Ascending aorta (tissue), 2 donors: ENCODE data around the gene KANSL2. TPM values are rescaled to one million over a fixed set of nuclear protein-coding genes. Genes with fewer than 3 reads are reported as not detected.
"Not testable (repeated sequence)": the region's sequence is repeated elsewhere in the genome, so short reads cannot be mapped to it uniquely, and the experiment has no call there.

Source experiments
- DNase-seq, 2 donors: peaks; one replicate each; pipeline ENCODE4 v3.0.0-alpha.2; 2019; ENCODE audit warnings: low spot score in 2 of 2
- H3K27ac ChIP-seq, 2 donors: fragments of 200-600 bp; sonication (generic); one replicate each; pipeline ENCODE4 v1.5.1; 2016 to 2017; ENCODE audit warnings: mild to moderate bottlenecking in 1 of 2
- H3K27me3 ChIP-seq: fragments of 200-600 bp; sonication (generic); one replicate; pipeline ENCODE4 v1.5.1; 2017
- H3K36me3 ChIP-seq, 2 donors: fragments of 200-600 bp; sonication (generic); one replicate each; pipeline ENCODE4 v1.5.1; 2016
- H3K4me1 ChIP-seq, 2 donors: fragments of 200-600 bp; sonication (generic); one replicate each; pipeline ENCODE4 v1.5.1; 2016 to 2017; ENCODE audit warnings: mild to moderate bottlenecking in 1 of 2
- H3K4me3 ChIP-seq, 2 donors: fragments of 200-600 bp; sonication (generic); one replicate each; pipeline ENCODE4 v1.5.1; 2016 to 2017; ENCODE audit warnings: mild to moderate bottlenecking in 1 of 2
- H3K9me3 ChIP-seq, 2 donors: fragments of 200-600 bp; sonication (generic); one replicate each; pipeline ENCODE4 v1.5.1; 2016
- CTCF ChIP-seq, 3 experiments: fragments of 200-600 bp in 2 of 3; fragments of 450-650 bp in 1 of 3; sonication (generic) in 2 of 3; IDR thresholded peaks; one replicate each; pipeline ENCODE4 v1.5.1; 2016 to 2019; ENCODE audit warnings: antibody characterized with exemption in 3 of 3, mild to moderate bottlenecking in 1 of 3, moderate library complexity in 1 of 3
- intact Hi-C: fragments of 100-400 bp; cut with DNase I; formaldehyde crosslinking; loops from one replicate; pipeline ENCODE4 v1.15.1; 2023
- total RNA-seq: library from RNA; depleted of rRNA; stranded (reverse); fragments of >200 nt; gene quantifications from one replicate; pipeline ENCODE4 v1.1.0, GENCODE V29; 2016

Gene KANSL2
- total RNA-seq, 1 donor from 2014 or later: 30.1 TPM

- Histone ChIP-seq H3K27ac (no peak overlapping the region), H3K4me1 (no peaks in the 10 kb centered on the region), H3K4me3 (no peak overlapping the region), H3K36me3 (peaks cover 82 to 97% of the 10 kb centered on the region in 2 donors), H3K9me3 (no peaks in the 10 kb centered on the region), H3K27me3 (no peaks in the 10 kb centered on the region)
- intact Hi-C loops: no loop called here
- no peak for DNase-seq
- no peak for TF ChIP-seq CTCF (IDR thresholded peaks at IDR 0.05)
These were observed 13.0 kb downstream of the KANSL2 start for GRCh38 chr12:48668996-48669395.

- Histone ChIP-seq H3K36me3 (peaks cover 71 to 93% of the 10 kb centered on the region in 2 donors), H3K9me3 (no peaks in the 10 kb centered on the region), H3K27me3 (no peaks in the 10 kb centered on the region), H3K4me1 (no peaks in the 10 kb centered on the region), H3K27ac (no peak overlapping the region), H3K4me3 (no peak overlapping the region)
- no peak for TF ChIP-seq CTCF (IDR thresholded peaks at IDR 0.05)
- intact Hi-C loops: no loop called here
- no peak for DNase-seq
These were observed 22.2 kb downstream of the KANSL2 start for GRCh38 chr12:48659863-48660262.

- Histone ChIP-seq H3K27ac (no peak overlapping the region), H3K4me1 (no peaks in the 10 kb centered on the region), H3K27me3 (no peaks in the 10 kb centered on the region), H3K4me3 (no peak overlapping the region), H3K9me3 (no peaks in the 10 kb centered on the region), H3K36me3 (peaks cover 44 to 72% of the 10 kb centered on the region in 2 donors)
- intact Hi-C loops: no loop called here
- no peak for TF ChIP-seq CTCF (IDR thresholded peaks at IDR 0.05)
- DNase-seq: no peak
These were observed 30.4 kb downstream of the KANSL2 start for GRCh38 chr12:48651681-48652080.

DNA sequence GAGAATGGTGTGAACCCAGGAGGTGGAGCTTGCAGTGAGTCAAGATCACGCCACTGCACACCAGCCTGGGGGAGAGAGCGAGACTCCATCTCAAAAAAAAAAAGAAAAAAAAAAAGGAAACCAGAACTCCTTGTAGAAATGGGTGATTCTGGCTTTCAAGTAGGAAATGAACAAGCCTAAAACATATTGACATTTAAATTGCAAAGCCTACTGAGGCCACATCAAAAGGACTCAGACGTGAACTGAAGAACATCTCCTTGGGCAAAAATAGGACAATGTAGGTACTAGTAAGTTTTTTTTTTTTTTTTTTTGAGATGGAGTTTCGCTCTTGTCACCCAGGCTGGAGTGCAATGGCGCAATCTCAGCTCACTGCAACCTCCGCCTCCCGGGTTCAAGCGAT is 36.7 kb downstream of the KANSL2 start:
- H3K4me3 ChIP-seq, H3K9me3 ChIP-seq, H3K4me1 ChIP-seq, H3K27me3 ChIP-seq, intact Hi-C loops, DNase-seq, H3K27ac ChIP-seq: not testable (repeated sequence)
- peaks cover 12 to 40% of the 10 kb centered on the region in 2 donors for H3K36me3 ChIP-seq

DNA sequence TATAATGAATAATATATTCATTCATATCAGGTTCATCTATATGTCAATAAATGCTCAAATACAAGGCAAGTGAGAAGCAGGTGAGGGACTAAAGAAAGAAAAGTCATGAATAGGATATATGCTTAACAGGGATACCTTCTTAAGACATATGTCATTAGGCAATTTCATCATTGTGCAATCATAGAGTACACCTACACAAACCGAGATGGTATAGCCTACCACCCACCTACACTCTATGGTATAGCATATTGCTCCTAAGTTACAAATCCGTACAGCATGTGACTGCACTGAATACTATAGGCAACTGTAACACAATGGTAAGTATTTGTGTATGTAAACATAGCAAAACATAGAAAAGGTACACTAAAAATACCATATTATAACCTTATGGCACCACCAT is 39.0 kb downstream of the KANSL2 start:
- DNase-seq: no peak
- Histone ChIP-seq H3K4me3 (no peak overlapping the region), H3K9me3 (no peaks in the 10 kb centered on the region), H3K27me3 (no peaks in the 10 kb centered on the region), H3K36me3 (peaks cover 6 to 27% of the 10 kb centered on the region in 2 donors), H3K4me1 (no peaks in the 10 kb centered on the region), H3K27ac (no peak overlapping the region)
- intact Hi-C loops: no loop called here
- no peak for TF ChIP-seq CTCF (IDR thresholded peaks at IDR 0.05)

- H3K4me1 ChIP-seq, H3K9me3 ChIP-seq, H3K27ac ChIP-seq, H3K27me3 ChIP-seq, intact Hi-C loops, DNase-seq, H3K4me3 ChIP-seq: not testable (repeated sequence)
- peaks cover 6 to 22% of the 10 kb centered on the region in 2 donors for H3K36me3 ChIP-seq
These were observed 40.1 kb downstream of the KANSL2 start for GRCh38 chr12:48641752-48642555.
